Skeletal muscle tissue (tissue), 4 donors: Measurements from ENCODE around the gene NBPF20. TPM values are rescaled to one million over a fixed set of nuclear protein-coding genes. Genes with fewer than 3 reads are reported as not detected.
"Not testable (repeated sequence)": the region's sequence is repeated elsewhere in the genome, so short reads cannot be mapped to it uniquely, and the experiment has no call there.

ENCODE experiments used
- H3K27ac ChIP-seq: one replicate; pipeline ENCODE4 v1.7.0; 2013; ENCODE audit warnings: mild to moderate bottlenecking, low read depth, low read length, inconsistent platforms
- H3K27me3 ChIP-seq, 3 donors: one replicate each; pipeline ENCODE4 v1.7.0; 2013; ENCODE audit warnings: low read length in 3 of 3; ENCODE audit not compliant: control insufficient read depth in 3 of 3, insufficient read depth in 3 of 3
- H3K36me3 ChIP-seq, 3 donors: one replicate each; pipeline ENCODE4 v1.7.0; 2013; ENCODE audit warnings: low read length in 3 of 3; ENCODE audit not compliant: control insufficient read depth in 3 of 3, insufficient read depth in 3 of 3
- H3K4me1 ChIP-seq, 3 donors: one replicate each; pipeline ENCODE4 v1.7.0; 2013; ENCODE audit warnings: low read length in 3 of 3, mild to moderate bottlenecking in 3 of 3; ENCODE audit not compliant: control insufficient read depth in 3 of 3, insufficient read depth in 3 of 3
- H3K4me3 ChIP-seq, 3 donors: one replicate each; pipeline ENCODE4 v1.7.0; 2013; ENCODE audit warnings: low read length in 3 of 3
- H3K9ac ChIP-seq, 3 donors: one replicate each; pipeline ENCODE4 v1.7.0; 2013; ENCODE audit warnings: low read length in 3 of 3, mild to moderate bottlenecking in 3 of 3, moderate library complexity in 2 of 3, low read depth in 1 of 3
- H3K9me3 ChIP-seq, 3 donors: one replicate each; pipeline ENCODE4 v1.7.0; 2013; ENCODE audit warnings: low read length in 3 of 3; ENCODE audit not compliant: control insufficient read depth in 3 of 3
- total RNA-seq: library from RNA; depleted of rRNA; stranded (reverse); fragments of >200 nt; gene quantifications from one replicate; pipeline ENCODE4 v1.2.3, GENCODE V29; 2014
- donor health status: Osteomylitis.

The NBPF20 gene
- 3.7 TPM for total RNA-seq

GRCh38 chr1:145425436-145426029 lies at the start of gene NBPF20:
Gene NBPF20, minus strand, starts transcription at chr1:145425603. Its CDS starts 20,331 bp downstream, at chr1:145405272.
- H3K4me1 ChIP-seq: peaks cover 0 to 9% (median 6%) of the 10 kb centered on the region in 3 donors
- H3K27ac ChIP-seq: no peak within 1 kb of the TSS
- no peaks in the 10 kb centered on the region for H3K36me3 ChIP-seq
- H3K9ac ChIP-seq: peak within 1 kb of the TSS; percentile 61 to 73 (median 70)
- peaks cover 8 to 12% (median 8%) of the 10 kb centered on the region in 3 donors for H3K27me3 ChIP-seq
- H3K9me3 ChIP-seq: peaks cover 3 to 5% (median 4%) of the 10 kb centered on the region in 3 donors
- H3K4me3 ChIP-seq: peak within 1 kb of the TSS; percentile 73 to 77 (median 76)

GRCh38 chr1:145474837-145475368 lies 49.5 kb upstream of the NBPF20 start:
- H3K36me3 ChIP-seq, H3K27me3 ChIP-seq: not testable (repeated sequence)

GRCh38 chr1:145472731-145473130 lies 47.3 kb upstream of the NBPF20 start:
- not testable (repeated sequence) for H3K4me1 ChIP-seq, H3K9ac ChIP-seq, H3K9me3 ChIP-seq, H3K36me3 ChIP-seq, H3K27ac ChIP-seq, H3K27me3 ChIP-seq, H3K4me3 ChIP-seq

More at GRCh38 chr1:145474837-145475368, 49.5 kb upstream of the NBPF20 start:
- H3K4me1 ChIP-seq, H3K9me3 ChIP-seq, H3K9ac ChIP-seq, H3K4me3 ChIP-seq, H3K27ac ChIP-seq: not testable (repeated sequence)

GRCh38 chr1:145471365-145471764 lies 46.0 kb upstream of the NBPF20 start:
- not testable (repeated sequence) for H3K27ac ChIP-seq, H3K4me1 ChIP-seq, H3K36me3 ChIP-seq, H3K9ac ChIP-seq, H3K4me3 ChIP-seq, H3K9me3 ChIP-seq, H3K27me3 ChIP-seq

- peak overlapping the region in 1 of 3 donors; percentile 64 for H3K9ac ChIP-seq
- not testable (repeated sequence) for H3K36me3 ChIP-seq, H3K9me3 ChIP-seq, H3K27me3 ChIP-seq, H3K27ac ChIP-seq, H3K4me1 ChIP-seq
- H3K4me3 ChIP-seq: peak overlapping the region; percentile 62 to 70 (median 64)
Measured at GRCh38 chr1:145465405-145466144, 40.2 kb upstream of the NBPF20 start.

- Histone ChIP-seq H3K9ac (peak overlapping the region in 1 of 3 donors; percentile 64), H3K4me3 (peak overlapping the region in 2 of 3 donors; percentile 62 to 64)
- H3K9me3 ChIP-seq, H3K4me1 ChIP-seq, H3K27ac ChIP-seq, H3K36me3 ChIP-seq, H3K27me3 ChIP-seq: not testable (repeated sequence)
Measured at GRCh38 chr1:145464708-145465336, 39.4 kb upstream of the NBPF20 start.

- H3K36me3 ChIP-seq, H3K9ac ChIP-seq, H3K4me1 ChIP-seq, H3K27me3 ChIP-seq, H3K9me3 ChIP-seq, H3K27ac ChIP-seq, H3K4me3 ChIP-seq: not testable (repeated sequence)
Measured at GRCh38 chr1:145464017-145464416, 38.6 kb upstream of the NBPF20 start.

GRCh38 chr1:145460684-145461083 lies 35.3 kb upstream of the NBPF20 start:
- not testable (repeated sequence) for H3K4me3 ChIP-seq, H3K27me3 ChIP-seq, H3K9ac ChIP-seq

GRCh38 chr1:145460048-145460447 lies 34.6 kb upstream of the NBPF20 start:
- not testable (repeated sequence) for H3K4me1 ChIP-seq, H3K27ac ChIP-seq, H3K36me3 ChIP-seq, H3K4me3 ChIP-seq, H3K9me3 ChIP-seq, H3K9ac ChIP-seq, H3K27me3 ChIP-seq

More at GRCh38 chr1:145460684-145461083, 35.3 kb upstream of the NBPF20 start:
- H3K27ac ChIP-seq, H3K36me3 ChIP-seq, H3K4me1 ChIP-seq, H3K9me3 ChIP-seq: not testable (repeated sequence)

- not testable (repeated sequence) for H3K9me3 ChIP-seq, H3K4me3 ChIP-seq, H3K9ac ChIP-seq, H3K36me3 ChIP-seq, H3K27ac ChIP-seq, H3K27me3 ChIP-seq, H3K4me1 ChIP-seq
Measured at GRCh38 chr1:145459591-145459990, 34.2 kb upstream of the NBPF20 start.
